Activated CD4-positive, CD25-positive, alpha-beta regulatory T cell treated with anti-CD3 and anti-CD28 coated beads, Interleukin-2, amount 50 U/mL, for 24 hours (primary cell): ENCODE measurements around the gene PKLR.
"Not testable (repeated sequence)": the region's sequence is repeated elsewhere in the genome, so short reads cannot be mapped to it uniquely, and the experiment has no call there.

ENCODE experiments used
- ATAC-seq, 2 donors: fragments of 150-1000 bp; cut with Tn5 transposase; one replicate each; pipeline ENCODE4 v1.10.0; 2021; ENCODE audit warnings: mild to moderate bottlenecking in 1 of 2, moderate library complexity in 1 of 2

Gene PKLR

DNA sequence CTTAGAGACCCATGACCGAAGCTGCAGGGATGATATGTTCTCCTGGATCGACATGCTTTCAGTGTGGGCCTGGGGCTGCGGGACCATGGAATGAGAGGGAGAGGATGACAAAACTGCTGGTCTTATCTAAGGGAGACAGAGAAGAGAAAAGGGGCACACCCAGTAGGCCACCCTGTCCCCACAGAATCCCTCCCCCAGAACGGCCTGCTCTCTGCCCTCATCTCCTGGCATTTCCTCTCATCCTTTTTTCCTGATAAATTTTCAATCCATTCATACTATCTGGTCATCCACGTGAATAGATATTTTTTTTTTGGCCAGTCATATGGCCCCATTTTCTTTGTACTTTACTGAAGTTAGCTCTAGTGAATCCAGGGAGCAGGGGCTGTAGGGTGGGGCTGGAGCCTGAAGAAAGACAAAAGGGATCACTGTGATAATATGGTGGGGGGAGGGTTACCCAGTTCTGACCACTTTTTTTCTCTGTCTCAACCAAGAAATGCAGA lies at the start of gene PKLR:
Gene PKLR (minus strand): TSS at position 97 of the 500 bp plus-strand sequence. CDS start 43 bp downstream, at position 54.
- ATAC-seq = no peak

DNA sequence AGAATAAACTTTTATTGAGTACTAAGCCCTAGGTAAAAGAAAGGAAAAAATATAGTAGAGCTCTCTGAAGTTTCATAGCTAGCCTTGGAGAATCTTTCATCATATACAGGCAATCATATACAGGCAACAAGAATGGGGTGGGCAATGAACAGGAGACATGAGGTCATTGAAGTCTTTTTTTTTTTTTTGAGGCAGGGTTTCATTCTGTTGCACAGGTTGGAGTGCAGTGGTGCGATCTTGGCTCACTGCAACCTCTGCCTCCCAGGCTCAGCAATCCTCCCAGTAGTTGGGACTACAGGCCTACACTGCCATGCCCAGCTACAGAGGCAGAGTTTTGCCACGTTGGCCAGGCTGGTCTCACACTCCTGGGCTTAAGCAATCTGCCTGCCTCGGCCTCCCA lies 41.6 kb upstream of the PKLR start:
- no peak for ATAC-seq

DNA sequence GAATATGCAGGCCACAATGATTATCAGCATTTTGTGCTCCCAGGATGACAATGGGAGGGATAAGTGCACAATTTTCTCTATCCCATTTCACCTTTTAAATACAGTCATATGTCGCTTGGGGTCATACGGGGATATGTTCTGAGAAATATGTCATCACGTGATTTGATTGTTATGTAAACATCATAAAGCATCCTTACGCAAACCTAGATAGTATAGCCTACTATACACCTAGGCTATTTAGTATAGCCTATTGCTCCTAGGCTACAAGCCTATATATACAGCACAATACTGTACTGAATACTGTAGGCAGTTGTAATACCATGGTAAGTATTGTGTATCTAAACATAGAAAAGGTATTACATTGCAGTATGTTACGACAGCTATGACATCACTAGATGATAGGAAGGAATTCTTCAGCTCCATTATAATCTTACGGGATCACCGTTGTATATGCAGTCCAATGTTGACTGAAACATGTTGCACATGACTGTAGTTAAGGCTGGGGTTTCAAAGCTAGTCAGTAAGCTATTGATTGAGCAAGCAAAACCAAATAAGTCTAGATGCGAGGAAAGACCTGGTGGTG lies 38.4 kb upstream of the PKLR start:
- ATAC-seq = no peak

DNA sequence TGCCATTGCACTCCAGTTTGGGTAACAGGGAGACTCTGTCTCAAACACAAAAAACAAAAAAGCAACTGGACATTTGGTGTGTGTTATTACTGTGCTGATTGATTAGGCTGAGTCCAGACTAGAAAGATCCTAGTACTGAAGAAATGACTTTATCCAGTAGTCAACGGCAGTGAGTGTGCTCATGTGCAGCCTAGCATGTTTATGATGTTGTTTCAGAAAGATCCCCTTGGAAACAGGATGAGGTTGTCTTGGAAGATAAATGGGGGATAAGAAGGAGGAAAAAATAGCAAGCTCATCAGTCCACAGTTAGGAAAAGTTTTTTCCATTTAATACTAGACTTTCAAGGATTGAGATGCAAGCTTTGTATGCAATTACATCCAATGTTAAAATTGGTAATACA lies 33.7 kb upstream of the PKLR start:
- no peak for ATAC-seq

DNA sequence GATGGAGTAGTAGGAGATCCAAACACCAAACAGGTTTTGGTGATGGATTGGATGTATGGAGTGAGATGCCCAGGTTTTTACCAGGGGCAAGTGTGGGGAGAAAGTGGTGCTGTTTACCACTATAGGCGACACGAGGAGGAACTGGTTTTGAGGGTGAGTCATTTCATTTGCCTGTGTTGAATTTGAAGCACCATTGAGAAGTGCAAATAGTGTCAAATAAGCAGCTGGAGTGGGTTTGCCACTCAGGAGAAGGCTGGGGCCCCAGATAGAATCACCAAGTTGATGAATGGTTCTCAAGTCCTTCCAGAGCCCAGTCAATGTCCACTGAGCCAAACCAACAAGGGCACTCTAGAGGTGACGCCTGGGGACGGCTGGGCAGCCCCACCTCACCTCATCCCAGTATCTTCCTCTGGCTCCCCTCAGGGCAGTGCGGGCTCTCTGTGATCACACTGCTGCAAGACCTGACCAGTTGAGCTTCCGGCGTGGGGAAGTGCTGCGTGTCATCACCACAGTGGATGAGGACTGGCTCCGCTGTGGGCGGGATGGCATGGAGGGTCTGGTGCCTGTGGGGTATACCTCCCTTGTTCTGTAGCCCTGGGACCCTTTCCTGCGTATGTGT lies 28.9 kb upstream of the PKLR start:
- ATAC-seq = no peak

DNA sequence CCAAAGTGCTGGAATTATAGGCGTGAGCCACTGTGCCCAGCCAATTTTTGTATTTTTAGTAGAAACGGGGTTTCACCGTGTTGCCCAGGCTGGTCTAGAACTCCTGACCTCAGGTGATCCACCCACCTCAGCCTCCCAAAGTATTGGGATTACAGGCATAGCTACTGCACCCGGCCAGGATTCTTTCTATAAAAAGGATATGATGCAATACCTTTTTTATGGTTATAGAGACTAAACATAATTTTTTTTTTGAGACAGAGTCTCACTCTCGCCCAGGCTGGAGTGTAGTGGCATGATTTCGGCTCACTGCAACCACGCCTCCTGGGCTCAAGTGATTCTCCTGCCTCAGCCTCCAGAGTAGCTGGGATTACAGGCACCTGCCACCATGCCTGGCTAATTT lies 27.6 kb upstream of the PKLR start:
- not testable (repeated sequence) for ATAC-seq

DNA sequence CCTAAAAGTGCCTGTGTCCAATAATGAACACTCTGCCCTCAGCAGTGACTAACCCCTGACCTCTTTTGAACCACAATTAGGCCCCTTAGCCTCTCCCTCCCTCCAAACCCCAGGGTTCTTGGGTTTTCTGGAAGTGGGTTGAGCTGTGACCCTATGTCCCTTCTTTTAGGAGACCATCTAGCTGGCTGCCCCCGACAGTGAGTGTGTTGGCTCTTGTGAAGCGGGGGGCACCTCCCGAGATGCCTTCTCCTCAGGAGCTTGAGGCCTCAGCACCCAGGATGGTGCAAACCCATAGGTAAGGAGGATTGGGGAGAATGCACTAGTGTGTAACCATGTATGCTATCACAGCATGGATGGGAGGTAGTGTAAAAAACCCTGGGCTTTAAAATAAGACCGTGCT lies 26.7 kb upstream of the PKLR start:
- ATAC-seq = no peak

DNA sequence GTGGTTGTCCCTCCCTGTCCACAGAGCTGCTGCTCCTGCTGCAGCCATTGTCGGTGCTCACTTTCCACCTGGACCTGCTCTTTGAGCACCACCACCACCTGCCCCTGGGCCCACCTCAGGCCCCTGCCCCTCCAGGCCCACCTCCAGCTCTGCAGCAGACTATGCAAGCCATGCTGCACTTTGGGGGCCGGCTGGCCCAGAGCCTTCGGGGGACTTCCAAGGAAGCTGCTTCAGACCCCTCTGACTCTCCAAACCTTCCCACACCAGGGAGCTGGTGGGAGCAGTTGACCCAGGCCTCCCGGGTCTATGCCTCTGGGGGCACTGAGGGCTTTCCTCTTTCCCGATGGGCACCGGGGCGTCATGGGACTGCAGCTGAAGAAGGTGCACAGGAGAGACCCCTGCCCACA lies 25.4 kb upstream of the PKLR start:
- ATAC-seq = no peak

DNA sequence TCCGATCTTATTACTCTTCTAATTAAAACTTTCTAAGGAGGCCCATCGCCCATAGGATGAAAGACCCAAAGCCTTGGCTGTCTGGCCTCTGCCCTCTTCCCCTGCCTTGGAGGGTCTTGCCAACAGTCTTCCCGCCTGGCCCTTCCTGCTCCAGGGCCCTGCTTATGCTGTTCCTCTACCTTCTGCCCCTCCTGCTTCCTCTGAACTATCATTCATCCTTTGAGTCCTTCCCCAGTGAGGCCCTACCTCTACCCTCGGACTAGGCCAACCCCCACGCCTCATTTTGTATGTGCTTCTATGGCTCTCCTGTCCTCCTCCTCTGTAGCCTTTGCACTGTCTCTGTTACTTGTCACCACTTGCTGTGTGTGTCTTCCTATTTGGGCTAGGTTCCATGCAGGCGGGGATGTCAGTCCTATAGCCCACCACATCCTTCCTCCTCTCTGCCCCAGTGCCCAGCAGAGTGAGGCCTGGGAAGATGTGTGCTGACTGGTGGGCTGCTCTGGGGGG lies 24.8 kb upstream of the PKLR start:
- no peak for ATAC-seq

DNA sequence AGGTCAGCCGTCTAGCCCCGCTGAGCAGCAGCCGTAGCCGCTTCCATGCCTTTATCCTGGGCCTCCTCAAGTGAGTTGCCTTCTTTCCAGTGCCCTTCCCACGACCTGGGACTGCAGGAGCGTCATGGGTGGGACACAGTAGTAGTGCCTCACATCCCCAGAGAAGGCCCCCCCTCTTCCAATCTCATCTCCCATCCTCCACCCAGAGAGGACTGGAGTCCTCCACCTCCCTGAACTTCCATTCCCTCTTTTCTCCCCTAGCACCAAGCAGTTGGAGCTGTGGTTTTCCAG lies 24.3 kb upstream of the PKLR start:
- ATAC-seq = no peak

DNA sequence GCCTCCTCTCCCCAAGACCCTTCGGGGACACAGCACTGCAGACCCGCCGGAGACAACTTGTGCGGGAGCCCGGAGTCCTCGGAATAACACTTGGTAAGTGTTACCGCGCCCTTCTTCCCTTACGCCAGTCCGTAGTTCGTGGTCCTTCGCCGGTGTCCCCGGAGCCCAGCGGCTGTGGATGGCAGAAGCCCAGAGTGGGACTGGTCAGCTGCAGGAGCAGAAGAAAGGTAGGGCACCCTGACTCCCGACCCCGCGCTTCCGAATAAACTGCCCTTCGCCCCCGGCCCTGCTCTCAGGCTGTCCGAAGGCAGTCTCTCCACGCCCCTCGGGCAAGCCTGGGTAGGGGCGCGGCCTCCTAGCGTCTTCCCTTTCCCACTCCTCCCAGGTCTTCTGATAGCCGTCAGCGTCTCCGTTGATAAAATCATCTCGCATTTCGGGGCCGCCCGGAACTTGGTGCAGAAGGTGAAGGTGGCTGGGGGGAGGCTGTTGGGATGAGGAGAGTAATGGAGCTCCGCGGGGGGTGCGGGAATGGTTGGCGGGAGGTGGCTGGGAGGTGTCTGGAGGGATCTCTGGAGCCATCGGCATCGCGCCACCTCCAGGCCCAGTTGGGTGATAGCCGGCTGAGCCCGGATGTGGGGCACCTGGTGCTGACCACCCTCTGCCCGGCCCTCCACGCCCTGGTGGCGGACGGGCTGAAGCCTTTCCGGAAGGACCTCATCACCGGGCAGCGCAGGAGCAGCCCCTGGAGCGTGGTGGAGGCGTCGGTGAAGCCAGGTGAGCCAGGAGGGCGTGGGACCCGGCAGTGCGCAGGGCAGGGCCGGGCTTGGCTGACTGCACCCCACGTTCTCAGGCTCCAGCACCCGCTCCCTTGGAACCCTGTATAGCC lies 23.7 kb upstream of the PKLR start:
- no peak for ATAC-seq

DNA sequence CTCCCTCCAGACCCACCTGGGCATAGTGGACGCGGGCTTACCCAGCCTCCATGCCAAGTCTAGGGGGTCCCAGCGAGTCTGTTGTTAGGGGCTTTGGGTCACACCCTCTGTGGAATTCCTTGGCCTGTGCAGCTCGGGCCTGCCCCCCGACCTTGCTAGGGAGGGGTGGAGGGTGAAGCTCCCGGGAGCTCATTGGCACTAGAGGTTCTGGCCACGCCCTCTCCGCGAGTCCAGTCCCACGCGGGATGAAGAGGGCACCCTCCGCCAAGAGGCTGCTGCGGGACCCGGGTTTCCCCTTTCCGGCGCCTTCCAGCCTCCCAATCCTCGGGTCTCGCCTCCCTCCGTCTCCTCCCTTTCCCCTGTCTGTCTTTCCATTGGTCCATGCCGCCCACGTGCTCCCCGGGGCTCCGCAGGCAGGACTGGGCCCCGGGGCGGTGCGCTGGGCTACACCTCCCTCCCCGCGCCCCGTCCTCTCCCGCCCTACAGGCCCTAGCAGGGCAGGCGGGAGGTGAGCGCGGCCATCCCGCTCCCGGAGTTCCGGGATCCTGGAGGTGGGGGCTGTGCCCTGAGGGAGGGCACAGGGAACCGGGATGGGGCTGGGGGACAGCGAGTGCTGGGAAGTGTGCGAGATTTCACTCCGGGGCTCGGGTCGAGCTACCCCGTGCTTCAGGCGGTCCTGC lies 22.9 kb upstream of the PKLR start:
- ATAC-seq = peak; percentile 79 to 83

DNA sequence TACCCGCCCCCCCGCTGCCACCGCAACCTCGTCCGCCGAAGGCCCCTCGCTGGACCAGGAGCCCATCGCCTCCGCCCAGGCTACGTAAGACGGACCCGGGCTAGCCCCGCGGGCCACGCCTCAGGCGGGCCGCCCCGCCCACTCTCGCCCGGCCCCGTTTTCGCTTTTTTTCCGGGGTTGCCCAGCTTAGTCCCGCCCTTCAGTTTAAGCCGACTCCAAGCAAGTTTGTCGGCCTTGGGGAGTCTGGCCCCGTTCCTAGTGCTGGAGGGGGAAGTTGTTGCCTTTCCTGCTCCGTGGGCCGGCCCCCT lies 22.4 kb upstream of the PKLR start:
- peak; percentile 67 to 69 for ATAC-seq

DNA sequence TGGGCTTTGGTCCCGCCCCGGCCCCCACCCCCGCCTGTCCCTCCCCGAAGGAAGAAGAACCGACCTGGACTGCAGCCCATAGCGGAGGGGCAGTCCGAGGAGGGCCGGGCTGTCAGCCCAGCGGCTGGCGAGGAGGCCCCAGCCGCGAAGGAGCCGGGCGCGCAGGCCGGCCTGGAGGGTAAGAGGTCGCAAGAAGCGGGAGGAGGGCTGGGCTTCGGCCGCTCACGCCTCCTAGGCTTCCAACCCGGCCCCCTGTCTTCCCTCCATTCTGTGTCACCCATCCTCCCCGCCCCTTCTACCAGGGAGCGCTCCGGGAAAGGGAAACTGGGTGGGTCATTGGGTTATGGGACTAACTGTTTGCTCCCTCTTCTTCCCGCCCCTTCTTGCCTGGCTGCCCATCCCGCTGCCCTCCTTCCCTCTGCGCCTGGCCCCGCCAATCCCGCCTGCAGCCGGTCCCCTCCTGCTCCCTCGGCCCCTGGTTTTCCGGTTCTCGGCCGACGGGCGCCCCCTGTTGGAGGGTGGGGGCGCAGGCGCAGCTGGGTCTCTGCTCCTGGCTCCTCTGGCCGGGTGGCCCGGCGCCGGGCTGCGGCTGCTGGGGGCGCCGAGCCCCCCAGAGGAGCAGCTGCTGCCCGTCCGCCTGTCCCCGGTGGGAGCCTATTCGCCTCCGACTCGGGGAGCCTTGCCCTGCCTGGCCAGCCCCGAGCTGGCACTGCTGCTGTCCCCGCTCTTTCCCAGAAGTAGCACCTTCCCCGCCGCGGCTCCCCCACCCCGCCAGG lies 21.9 kb upstream of the PKLR start:
- peak; percentile 55 to 63 for ATAC-seq

DNA sequence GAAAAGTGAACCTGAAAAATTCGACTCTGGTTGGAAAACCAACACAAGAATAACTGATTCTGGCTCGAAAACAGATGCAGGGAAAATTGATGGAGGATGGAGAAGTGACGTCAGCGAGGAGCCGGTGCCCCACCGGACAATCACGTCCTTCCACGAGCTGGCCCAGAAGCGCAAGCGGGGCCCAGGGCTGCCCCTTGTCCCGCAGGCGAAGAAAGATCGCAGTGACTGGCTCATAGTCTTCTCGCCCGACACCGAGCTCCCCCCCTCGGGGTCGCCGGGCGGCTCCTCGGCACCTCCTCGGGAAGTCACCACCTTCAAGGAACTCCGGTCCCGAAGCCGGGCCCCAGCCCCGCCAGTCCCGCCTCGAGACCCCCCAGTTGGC lies 21.3 kb upstream of the PKLR start:
- ATAC-seq = no peak

DNA sequence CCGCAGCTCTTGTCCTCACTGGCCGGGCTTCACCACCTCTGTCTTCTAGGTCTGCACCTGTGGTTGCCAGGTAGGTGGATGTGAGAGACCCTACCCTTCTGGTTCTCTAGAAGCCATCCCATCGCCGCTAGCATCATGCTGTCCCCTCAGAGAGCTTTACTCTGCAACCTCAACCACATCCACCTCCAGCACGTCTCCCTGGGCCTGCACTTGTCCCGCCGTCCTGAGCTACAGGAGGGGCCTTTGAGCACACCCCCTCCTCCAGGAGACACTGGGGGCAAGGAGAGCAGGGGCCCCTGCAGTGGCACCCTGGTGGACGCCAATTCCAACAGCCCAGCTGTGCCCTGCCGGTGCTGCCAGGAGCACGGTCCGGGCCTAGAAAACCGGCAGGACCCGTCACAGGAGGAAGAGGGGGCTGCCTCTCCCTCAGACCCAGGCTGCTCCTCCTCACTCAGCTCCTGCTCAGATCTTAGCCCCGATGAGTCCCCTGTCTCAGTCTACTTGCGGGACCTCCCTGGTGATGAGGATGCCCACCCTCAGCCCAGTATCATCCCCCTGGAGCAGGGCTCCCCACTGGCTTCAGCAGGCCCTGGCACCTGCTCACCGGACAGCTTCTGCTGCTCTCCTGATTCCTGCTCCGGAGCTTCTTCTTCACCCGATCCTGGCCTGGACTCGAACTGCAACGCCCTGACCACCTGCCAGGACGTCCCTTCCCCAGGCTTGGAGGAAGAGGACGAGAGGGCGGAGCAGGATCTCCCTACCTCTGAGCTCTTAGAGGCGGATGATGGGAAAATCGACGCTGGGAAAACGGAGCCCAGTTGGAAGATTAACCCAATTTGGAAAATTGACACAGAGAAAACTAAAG lies 20.6 kb upstream of the PKLR start:
- ATAC-seq = no peak

DNA sequence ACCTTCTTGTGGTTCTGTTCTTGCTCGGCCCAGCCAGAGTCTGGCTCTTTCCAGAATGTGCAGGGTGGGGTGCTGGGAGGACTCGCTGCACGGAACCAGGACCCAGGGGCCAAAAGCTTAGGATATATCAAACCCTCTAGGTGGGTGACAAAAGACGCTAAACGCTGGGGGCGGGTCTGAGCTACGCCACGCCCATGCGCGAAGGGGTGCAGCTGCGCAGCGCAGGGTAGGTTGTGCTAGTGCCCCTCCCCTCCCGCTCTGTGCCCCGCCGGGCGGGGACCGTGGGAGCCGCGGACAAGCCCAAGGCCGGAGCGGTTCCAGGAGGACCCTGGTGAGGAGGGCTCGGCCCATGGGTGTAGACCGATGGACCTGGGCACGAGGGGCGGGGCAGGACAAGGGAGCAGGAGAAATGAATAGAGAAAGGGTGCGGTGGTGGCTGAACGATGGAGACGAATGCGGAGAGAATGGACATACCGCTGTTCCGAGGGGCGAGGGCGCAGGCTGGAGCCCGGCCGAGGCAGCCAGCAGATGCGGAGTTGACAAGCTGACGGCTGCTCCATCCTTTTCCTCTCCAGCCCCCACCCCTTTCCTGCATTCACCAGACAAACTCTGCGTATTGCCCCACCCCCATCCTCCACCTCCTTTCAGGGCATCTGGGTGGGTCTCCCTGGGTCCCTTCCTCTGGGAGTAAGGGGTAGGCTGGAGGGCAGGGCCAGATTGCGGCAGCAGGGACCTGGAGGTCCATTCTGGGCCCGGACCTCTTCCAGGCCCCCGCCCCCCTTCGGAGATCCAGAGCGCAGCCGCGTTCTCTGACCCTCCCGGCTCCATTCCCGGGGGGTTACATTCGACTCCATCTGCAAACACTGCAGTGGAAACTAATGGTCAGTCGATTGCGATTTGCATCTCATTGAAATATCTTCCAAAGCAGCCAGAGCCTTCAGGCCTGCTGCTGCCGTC lies 19.7 kb upstream of the PKLR start, which contains the start of gene RUSC1:
Gene RUSC1 (plus strand): TSS at position 234 of the 957 bp plus-strand sequence. CDS start 880 bp downstream, outside the sequence.
- peak; percentile 8 to 11 for ATAC-seq

DNA sequence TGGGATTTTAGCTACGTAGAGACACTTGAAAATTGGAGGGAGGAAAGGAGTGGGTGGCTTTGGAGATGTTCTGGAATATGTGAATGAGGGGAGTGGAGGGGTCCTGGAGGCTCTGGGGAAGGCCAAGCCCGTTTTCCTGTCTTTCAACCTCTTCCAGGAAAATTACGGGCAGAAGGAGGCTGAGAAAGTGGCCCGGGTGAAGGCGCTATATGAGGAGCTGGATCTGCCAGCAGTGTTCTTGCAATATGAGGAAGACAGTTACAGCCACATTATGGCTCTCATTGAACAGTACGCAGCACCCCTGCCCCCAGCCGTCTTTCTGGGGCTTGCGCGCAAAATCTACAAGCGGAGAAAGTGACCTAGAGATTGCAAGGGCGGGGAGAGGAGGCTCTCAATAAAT lies 19.0 kb upstream of the PKLR start:
- ATAC-seq = no peak

DNA sequence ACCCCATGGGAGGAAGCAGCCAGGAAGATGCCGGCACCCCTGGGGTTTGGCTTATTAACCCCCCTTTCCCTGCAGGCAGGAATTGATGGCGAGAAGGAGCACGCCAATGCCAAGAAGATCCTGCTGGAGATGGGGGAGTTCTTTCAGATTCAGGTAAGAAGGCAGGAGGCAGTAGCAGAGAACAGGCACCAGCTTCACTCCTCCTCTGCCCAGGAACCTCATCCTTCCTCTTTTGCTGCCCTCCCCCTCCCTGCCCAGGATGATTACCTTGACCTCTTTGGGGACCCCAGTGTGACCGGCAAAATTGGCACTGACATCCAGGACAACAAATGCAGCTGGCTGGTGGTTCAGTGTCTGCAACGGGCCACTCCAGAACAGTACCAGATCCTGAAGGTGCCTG lies 18.3 kb upstream of the PKLR start:
- ATAC-seq = no peak

DNA sequence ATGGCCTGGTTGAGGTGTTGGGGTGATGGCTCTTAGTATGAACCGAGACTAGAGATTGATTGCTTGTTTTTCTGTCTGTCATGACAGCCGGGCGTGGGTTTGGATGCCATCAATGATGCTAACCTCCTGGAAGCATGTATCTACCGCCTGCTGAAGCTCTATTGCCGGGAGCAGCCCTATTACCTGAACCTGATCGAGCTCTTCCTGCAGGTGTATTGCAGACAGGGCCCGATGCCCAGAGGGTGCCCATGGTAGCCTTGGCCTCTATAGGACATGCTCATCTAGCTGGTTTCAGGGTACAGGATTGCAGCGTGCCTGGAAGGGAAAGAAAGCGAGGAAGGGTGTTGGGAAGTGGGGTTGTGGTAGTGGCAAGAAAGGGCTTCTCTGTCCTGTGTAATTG lies 16.8 kb upstream of the PKLR start:
- no peak for ATAC-seq
